H1 (cell line): Measurements from ENCODE around the gene CCDC7. TPM values are rescaled to one million over a fixed set of nuclear protein-coding genes. Genes with fewer than 3 reads are reported as not detected.

Source experiments
- CTCF ChIA-PET: fragments of 300-600 bp; sonication (Branson Sonifier 250); formaldehyde crosslinking; loops from one replicate; lab custom pipeline; 2021; ENCODE audit not compliant: partially characterized antibody; lab: Charles Lee
- POLR2A ChIA-PET: fragments of 300-600 bp; sonication (Branson Sonifier 250); formaldehyde crosslinking; loops from one replicate; lab custom pipeline; 2021; ENCODE audit warnings: inconsistent platforms; ENCODE audit not compliant: partially characterized antibody; lab: Charles Lee
- DNase-seq, 2 experiments: peaks; one replicate each; pipeline versions ENCODE4 v3.0.0 to v3.0.0-alpha.2; 2010 to 2022; ENCODE audit warnings: low spot score in 2 of 2, low read depth in 1 of 2, mixed read lengths in 1 of 2
- FAIRE-seq: peaks from 2 replicates; lab custom pipeline; 2011; peaks lifted over from hg19 to GRCh38; lab: Jason Lieb, UNC
- H2AFZ ChIP-seq: 2 replicates; pipeline ENCODE4 v1.8.1; 2012; ENCODE audit warnings: low read length, inconsistent platforms
- H2AK5ac ChIP-seq: 2 replicates; pipeline ENCODE4 v1.6.1; 2013; ENCODE audit warnings: low read depth, low read length
- H2BK120ac ChIP-seq: replicated peaks from 2 replicates; pipeline ENCODE3; 2013; ENCODE audit warnings: low read depth, low read length, inconsistent platforms
- H2BK12ac ChIP-seq: 2 replicates; pipeline ENCODE4 v1.6.1; 2013; ENCODE audit warnings: low read depth, low read length
- H2BK15ac ChIP-seq: 2 replicates; pipeline ENCODE4 v1.6.1; 2013; ENCODE audit warnings: low read length
- H2BK20ac ChIP-seq: 2 replicates; pipeline ENCODE4 v1.6.1; 2013; ENCODE audit warnings: low read length
- H2BK5ac ChIP-seq: 2 replicates; pipeline ENCODE4 v1.6.1; 2013; ENCODE audit warnings: low read depth, low read length
- H3K14ac ChIP-seq: 2 replicates; pipeline ENCODE4 v1.6.1; 2013; ENCODE audit warnings: inconsistent platforms; ENCODE audit not compliant: insufficient read length
- H3K18ac ChIP-seq: 2 replicates; pipeline ENCODE4 v1.6.1; 2013; ENCODE audit warnings: low read length; ENCODE audit errors: extremely low read depth
- H3K23ac ChIP-seq: 2 replicates; pipeline ENCODE4 v1.6.1; 2013; ENCODE audit warnings: inconsistent platforms; ENCODE audit not compliant: insufficient read length
- H3K23me2 ChIP-seq: 2 replicates; pipeline ENCODE4 v1.6.1; 2013; ENCODE audit warnings: low read depth, low read length
- H3K27ac ChIP-seq: 2 replicates; pipeline ENCODE4 v1.6.1; 2011; ENCODE audit warnings: low read depth, low read length, inconsistent platforms
- H3K27me3 ChIP-seq, 4 experiments: replicated peaks in 1 of 4; 1 replicate in 1 of 4; 2 replicates in 3 of 4; pipeline versions ENCODE4 v1.6.1 to v1.8.1; 2011 to 2013; ENCODE audit warnings: low read length in 3 of 4, mild to moderate bottlenecking in 3 of 4, inconsistent platforms in 2 of 4, mixed read lengths in 2 of 4, moderate library complexity in 1 of 4; ENCODE audit not compliant: control insufficient read depth in 3 of 4, insufficient read depth in 3 of 4; ENCODE audit errors: extremely low read depth in 1 of 4
- H3K36me3 ChIP-seq, 4 experiments: 2 replicates each; pipeline versions ENCODE4 v1.6.1 to v1.8.1; 2011 to 2013; ENCODE audit warnings: mild to moderate bottlenecking in 4 of 4, low read length in 3 of 4, moderate library complexity in 2 of 4, control low read depth in 1 of 4, inconsistent platforms in 1 of 4; ENCODE audit not compliant: insufficient read depth in 4 of 4, control insufficient read depth in 2 of 4
- H3K4ac ChIP-seq: replicated peaks from 2 replicates; pipeline ENCODE3; 2013; ENCODE audit warnings: low read length, low read depth, mixed read lengths, inconsistent platforms; ENCODE audit not compliant: insufficient read length
- H3K4me1 ChIP-seq, 4 experiments: replicated peaks in 1 of 4; 1 replicate in 1 of 4; 2 replicates in 3 of 4; pipeline versions ENCODE4 v1.6.1 to v1.8.1; 2011 to 2013; ENCODE audit warnings: low read length in 3 of 4, inconsistent platforms in 2 of 4, mixed read lengths in 1 of 4; ENCODE audit not compliant: insufficient read depth in 4 of 4, control insufficient read depth in 3 of 4
- H3K4me2 ChIP-seq, 2 experiments: 2 replicates each; pipeline versions ENCODE4 v1.6.1 to v1.8.1; 2011 to 2013; ENCODE audit warnings: low read depth in 2 of 2, low read length in 2 of 2, control low read depth in 1 of 2, inconsistent platforms in 1 of 2, mild to moderate bottlenecking in 1 of 2; ENCODE audit not compliant: insufficient read depth in 1 of 2
- H3K4me3 ChIP-seq, 4 experiments: fragments of 200-600, 300-600 bp in 1 of 4; sonication (generic), shearing (Covaris generic), sonication (Bioruptor Twin) in 1 of 4; 2 replicates each; pipeline versions ENCODE4 v1.5.1 to v1.8.1; 2011 to 2016; ENCODE audit warnings: low read length in 4 of 4, low read depth in 3 of 4, control low read depth in 2 of 4, inconsistent platforms in 2 of 4, mild to moderate bottlenecking in 2 of 4, mixed read lengths in 1 of 4, moderate library complexity in 1 of 4; ENCODE audit not compliant: insufficient read depth in 2 of 4; ENCODE audit errors: extremely low read depth in 1 of 4
- H3K56ac ChIP-seq: replicated peaks from 2 replicates; pipeline ENCODE3; 2013; ENCODE audit warnings: low read depth, mild to moderate bottlenecking, mixed read lengths, low read length, inconsistent platforms; ENCODE audit not compliant: insufficient read length
- H3K79me1 ChIP-seq: 2 replicates; pipeline ENCODE4 v1.6.1; 2013; ENCODE audit warnings: low read depth, low read length, control low read depth
- H3K79me2 ChIP-seq, 2 experiments: 2 replicates each; pipeline versions ENCODE4 v1.6.1 to v1.8.1; 2012 to 2013; ENCODE audit warnings: low read length in 2 of 2, mild to moderate bottlenecking in 2 of 2, inconsistent platforms in 1 of 2; ENCODE audit not compliant: insufficient read depth in 2 of 2, control insufficient read depth in 1 of 2
- H3K9ac ChIP-seq, 4 experiments: replicated peaks in 1 of 4; 1 replicate in 1 of 4; 2 replicates in 3 of 4; pipeline versions ENCODE4 v1.6.1 to v1.8.1; 2011 to 2013; ENCODE audit warnings: low read depth in 3 of 4, low read length in 3 of 4, control low read depth in 2 of 4, mild to moderate bottlenecking in 2 of 4, moderate library complexity in 2 of 4, inconsistent platforms in 1 of 4; ENCODE audit errors: extremely low read depth in 1 of 4
- H3K9me3 ChIP-seq, 2 experiments: 2 replicates each; pipeline versions ENCODE4 v1.6.1 to v1.8.1; 2012 to 2013; ENCODE audit warnings: mild to moderate bottlenecking in 2 of 2, moderate library complexity in 2 of 2, control low read depth in 1 of 2, inconsistent platforms in 1 of 2, low read depth in 1 of 2, low read length in 1 of 2, mixed read lengths in 1 of 2; ENCODE audit not compliant: insufficient read depth in 2 of 2
- H4K20me1 ChIP-seq, 2 experiments: replicated peaks in 1 of 2; 2 replicates each; pipeline versions ENCODE3 to v1.8.1; 2011 to 2013; ENCODE audit warnings: inconsistent platforms in 2 of 2, low read length in 2 of 2, mild to moderate bottlenecking in 1 of 2; ENCODE audit not compliant: insufficient read depth in 2 of 2, control insufficient read depth in 1 of 2
- H4K5ac ChIP-seq: 2 replicates; pipeline ENCODE4 v1.6.1; 2013; ENCODE audit warnings: low read length, low read depth, mixed read lengths, inconsistent platforms; ENCODE audit not compliant: insufficient read length
- H4K8ac ChIP-seq: 2 replicates; pipeline ENCODE4 v1.8.0; 2013; ENCODE audit warnings: mild to moderate bottlenecking, moderate library complexity, low read length, inconsistent platforms; ENCODE audit not compliant: insufficient read depth; ENCODE audit errors: extremely low read depth
- H4K91ac ChIP-seq: replicated peaks from 2 replicates; pipeline ENCODE3; 2013; ENCODE audit warnings: low read length, mixed read lengths, inconsistent platforms; ENCODE audit not compliant: insufficient read length
- BACH1 ChIP-seq: IDR thresholded peaks from 2 replicates; pipeline ENCODE4 v1.6.1; 2012; ENCODE audit warnings: low read length, improper control_type of control experiment
- SP4 ChIP-seq: IDR thresholded peaks from 2 replicates; pipeline ENCODE4 v1.6.1; 2012; ENCODE audit warnings: low read length, inconsistent platforms
- WGBS, 2 experiments: shearing (Covaris generic) in 1 of 2; methylation state at CpG; one replicate each; pipeline versions ENCODE4 v1.1.6 to v1.1.7; 2013 to 2015; ENCODE audit warnings: low lambda C conversion rate in 2 of 2, mixed read lengths in 2 of 2, inconsistent platforms in 1 of 2, low coverage in 1 of 2, missing lambda C conversion rate in 1 of 2; ENCODE audit not compliant: insufficient replicate concordance in 2 of 2, insufficient coverage in 1 of 2, insufficient read length in 1 of 2; ENCODE audit errors: extremely low coverage in 1 of 2, missing lambda C conversion rate in 1 of 2; 5-methylcytosine and 5-hydroxymethylcytosine counted together
- polyA plus RNA-seq, 7 experiments: library from polyadenylated mRNA; depleted of rRNA in 3 of 7; stranded (reverse) in 5 of 7; unstranded in 2 of 7; fragments of >200 nt in 5 of 7; fragments of 200-250 nt in 2 of 7; gene quantifications; 1 replicate in 5 of 7; 2 replicates in 1 of 7; 4 replicates in 1 of 7; pipeline versions ENCODE4 v1.2.1 to v1.2.3, GENCODE V29; 2011 to 2013; ENCODE audit warnings: missing spikeins in 2 of 7, mixed read lengths in 2 of 7
- total RNA-seq: library from RNA; stranded (reverse); fragmentation: NEBNext Ultra II Directional; extraction: Animal tissue kit (Norgen Biotek cat#: 25700); gene quantifications from 2 replicates; pipeline ENCODE4 v1.2.1, GENCODE V29; 2021

CCDC7 gene
- total and polyA plus RNA-seq, 2 of the 8 experiments (the other 6 are each of a cell fraction or from before 2014, with no cell fraction given): 0.18 to 0.74 TPM

- H3K4ac ChIP-seq: no peak overlapping the region
- TF ChIP-seq BACH1 (no peak), SP4 (no peak)
- 83% methylated on average over 2 of the region's 2 CpGs; no CpG with 5 or more reads in 1 of the 2 experiments for WGBS, 2 experiments
- no peaks in the 10 kb centered on the region for H3K27me3 ChIP-seq
- H3K14ac ChIP-seq: no peak overlapping the region
- H4K91ac ChIP-seq: no peak overlapping the region
- H4K20me1 ChIP-seq: no peaks in the 10 kb centered on the region
- no peaks in the 10 kb centered on the region for H3K79me1 ChIP-seq
- H3K9me3 ChIP-seq: peaks cover 2 to 3% of the 10 kb centered on the region in 2 experiments; a peak in 2 of 4 replicates
- no peak overlapping the region for H2AFZ ChIP-seq
- no peak overlapping the region for H3K4me3 ChIP-seq
- no peak overlapping the region for H2BK5ac ChIP-seq
- no peak overlapping the region for H3K4me2 ChIP-seq
- no peak overlapping the region for H3K18ac ChIP-seq
- ChIA-PET CTCF (no interaction called here), POLR2A (no interaction called here)
- no peaks in the 10 kb centered on the region for H3K79me2 ChIP-seq
- H3K27ac ChIP-seq: no peak overlapping the region
- H3K36me3 ChIP-seq: no peaks in the 10 kb centered on the region
- H3K23ac ChIP-seq: no peak overlapping the region
- no peak overlapping the region for H2BK20ac ChIP-seq
- H4K8ac ChIP-seq: no peak overlapping the region
- H3K9ac ChIP-seq: no peak overlapping the region
- no peak overlapping the region for H3K56ac ChIP-seq
- no peak overlapping the region for H2AK5ac ChIP-seq
- H3K4me1 ChIP-seq: no peaks in the 10 kb centered on the region
- H4K5ac ChIP-seq: no peak overlapping the region
- FAIRE-seq: no peak
- DNase-seq: no peak
- H3K23me2 ChIP-seq: no peaks in the 10 kb centered on the region
- H2BK12ac ChIP-seq: no peak overlapping the region
- H2BK120ac ChIP-seq: no peak overlapping the region
- no peak overlapping the region for H2BK15ac ChIP-seq
Measured at GRCh38 chr10:32622409-32622808, 176.5 kb downstream of the CCDC7 start.
